Stimulated activated CD4-positive, alpha-beta T cell treated with anti-CD3 and anti-CD28 coated beads, Interleukin-12 subunit alpha, Interleukin-12 subunit beta, amount 100 ng/mL, for 48 hours (primary cell): ENCODE data around the gene SLC7A9.
"Not testable (repeated sequence)": the region's sequence is repeated elsewhere in the genome, so short reads cannot be mapped to it uniquely, and the experiment has no call there.

Experiments used
- DNase-seq, 3 donors: peaks; one replicate each; pipeline ENCODE4 v3.0.0-alpha.2; 2020; ENCODE audit warnings: low read depth in 2 of 3, low spot score in 1 of 3

SLC7A9 gene

GRCh38 chr19:32885255-32885654 lies 15.7 kb upstream of the SLC7A9 start:
- not testable (repeated sequence) for DNase-seq

GRCh38 chr19:32881766-32882165 lies 12.2 kb upstream of the SLC7A9 start:
- DNase-seq: no peak

GRCh38 chr19:32880622-32881021 lies 11.1 kb upstream of the SLC7A9 start:
- DNase-seq: no peak

- DNase-seq: no peak
Observed at GRCh38 chr19:32879741-32880140, 10.2 kb upstream of the SLC7A9 start.

- no peak for DNase-seq
Observed at GRCh38 chr19:32878988-32879387, 9.4 kb upstream of the SLC7A9 start.

GRCh38 chr19:32877977-32878745 lies 8.6 kb upstream of the SLC7A9 start:
- no peak for DNase-seq

- no peak for DNase-seq
Observed at GRCh38 chr19:32877323-32877912, 7.9 kb upstream of the SLC7A9 start.

GRCh38 chr19:32876919-32877285 lies 7.3 kb upstream of the SLC7A9 start:
- no peak for DNase-seq

- DNase-seq: no peak
Observed at GRCh38 chr19:32876236-32876918, 6.8 kb upstream of the SLC7A9 start.

GRCh38 chr19:32875428-32875827 lies 5.9 kb upstream of the SLC7A9 start:
- no peak for DNase-seq

- no peak for DNase-seq
Observed at GRCh38 chr19:32874605-32875004, 5.0 kb upstream of the SLC7A9 start.

GRCh38 chr19:32873247-32873959 lies 3.8 kb upstream of the SLC7A9 start:
- DNase-seq: peak in 1 of 3 donors; percentile 15

- no peak for DNase-seq
Observed at GRCh38 chr19:32872391-32872790, 2.8 kb upstream of the SLC7A9 start.

- DNase-seq: no peak
Observed at GRCh38 chr19:32870981-32871451, 1.4 kb upstream of the SLC7A9 start.

- DNase-seq: no peak
Observed at GRCh38 chr19:32869966-32870573, 503 bp upstream of the SLC7A9 start.

GRCh38 chr19:32868206-32868950 lies 1.2 kb downstream of the SLC7A9 start:
- DNase-seq: no peak

GRCh38 chr19:32867436-32867835 lies 2.1 kb downstream of the SLC7A9 start:
- not testable (repeated sequence) for DNase-seq

GRCh38 chr19:32866564-32867265 lies 2.9 kb downstream of the SLC7A9 start:
- no peak for DNase-seq

GRCh38 chr19:32866061-32866460 lies 3.5 kb downstream of the SLC7A9 start:
- DNase-seq: no peak

GRCh38 chr19:32865326-32865725 lies 4.2 kb downstream of the SLC7A9 start:
- no peak for DNase-seq
